Endodermal cell (in vitro differentiated cells): Measurements from ENCODE around the gene MICALL2. TPM values are rescaled to one million over a fixed set of nuclear protein-coding genes. Genes with fewer than 3 reads are reported as not detected.

Experiments
- DNase-seq: peaks from one replicate; pipeline ENCODE4 v3.0.0-alpha.2; 2017
- H3K27ac ChIP-seq: 2 replicates; pipeline ENCODE4 v1.5.1; 2013; ENCODE audit warnings: mild to moderate bottlenecking, low read depth, low read length, moderate library complexity
- H3K27me3 ChIP-seq: 2 replicates; pipeline ENCODE4 v1.6.1; 2013; ENCODE audit warnings: mild to moderate bottlenecking, low read length, moderate library complexity; ENCODE audit not compliant: insufficient read depth, control insufficient read depth, poor library complexity, severe bottlenecking
- H3K36me3 ChIP-seq: 2 replicates; pipeline ENCODE4 v1.7.0; 2013; ENCODE audit warnings: mild to moderate bottlenecking, low read length, moderate library complexity; ENCODE audit not compliant: control insufficient read depth, insufficient read depth
- H3K4me1 ChIP-seq: one replicate; pipeline ENCODE4 v1.7.0; 2013; ENCODE audit warnings: low read length; ENCODE audit not compliant: control insufficient read depth, insufficient read depth
- H3K4me3 ChIP-seq: 2 replicates; pipeline ENCODE4 v1.5.1; 2013; ENCODE audit warnings: mild to moderate bottlenecking, low read length, moderate library complexity
- H3K9ac ChIP-seq: 2 replicates; pipeline ENCODE4 v1.6.1; 2013; ENCODE audit warnings: mild to moderate bottlenecking, low read length, moderate library complexity; ENCODE audit not compliant: poor library complexity, severe bottlenecking; ENCODE audit errors: extremely low read depth
- H3K9me3 ChIP-seq: 2 replicates; pipeline ENCODE4 v1.6.1; 2013; ENCODE audit warnings: mild to moderate bottlenecking, low read length, moderate library complexity; ENCODE audit not compliant: control insufficient read depth
- H3K27ac Mint-ChIP-seq: 2 replicates; pipeline ENCODE4 v1.8.0; 2020; ENCODE audit warnings: mixed read lengths
- H3K27me3 Mint-ChIP-seq: 2 replicates; pipeline ENCODE4 v1.8.0; 2021; ENCODE audit warnings: mild to moderate bottlenecking, mixed read lengths; ENCODE audit not compliant: insufficient read depth
- H3K36me3 Mint-ChIP-seq: 2 replicates; pipeline ENCODE4 v1.8.0; 2020; ENCODE audit warnings: low read depth, mixed read lengths
- H3K4me1 Mint-ChIP-seq: 2 replicates; pipeline ENCODE4 v1.8.0; 2020; ENCODE audit warnings: mixed read lengths
- H3K4me3 Mint-ChIP-seq: 2 replicates; pipeline ENCODE4 v1.8.0; 2020; ENCODE audit warnings: mild to moderate bottlenecking, moderate library complexity, mixed read lengths
- H3K9me3 Mint-ChIP-seq: 2 replicates; pipeline ENCODE4 v1.8.0; 2020; ENCODE audit warnings: mild to moderate bottlenecking, mixed read lengths
- CTCF ChIP-seq: fragments of 200-600 bp; sonication (generic); conservative IDR thresholded peaks from 2 replicates; pipeline ENCODE4 v1.5.0; 2021; ENCODE audit warnings: antibody characterized with exemption, mild to moderate bottlenecking
- WGBS, 2 experiments: methylation state at CpG; one replicate each; pipeline versions ENCODE4 v1.1.5 to v1.1.7; 2013; ENCODE audit warnings: missing lambda C conversion rate in 2 of 2, mixed read lengths in 1 of 2; ENCODE audit not compliant: insufficient coverage in 1 of 2, insufficient read length in 1 of 2; 5-methylcytosine and 5-hydroxymethylcytosine counted together
- total RNA-seq, 2 donors: library from RNA; stranded (reverse); fragmentation: NEBNext Ultra II Directional in 1 of 2; extraction: Animal tissue kit (Norgen Biotek cat#: 25700) in 1 of 2; gene quantifications; 2 replicates in 1 of 2; 3 replicates in 1 of 2; pipeline ENCODE4 v1.2.1, GENCODE V29; 2021

MICALL2 gene
- total RNA-seq, 2 donors from 2014 or later: 19.4 to 24.8 TPM

GRCh38 chr7:1468203-1468602 lies 8.9 kb upstream of the MICALL2 start:
- Mint-ChIP-seq H3K27ac (no peak overlapping the region), H3K27me3 (no peaks in the 10 kb centered on the region), H3K9me3 (no peaks in the 10 kb centered on the region), H3K36me3 (peaks cover 7% of the 10 kb centered on the region), H3K4me1 (no peaks in the 10 kb centered on the region), H3K4me3 (no peak overlapping the region)
- DNase-seq: no peak
- no peaks in the 10 kb centered on the region for H3K4me1 ChIP-seq
- H3K36me3 ChIP-seq: peaks cover 9% of the 10 kb centered on the region
- H3K4me3 ChIP-seq: no peak overlapping the region
- no peaks in the 10 kb centered on the region for H3K9me3 ChIP-seq
- WGBS, 2 experiments: 92 to 98% methylated on average over 7 to 13 of the region's 13 CpGs
- H3K27me3 ChIP-seq: no peaks in the 10 kb centered on the region
- peak overlapping the region; percentile 17 for H3K27ac ChIP-seq
- TF ChIP-seq CTCF: no peak
- H3K9ac ChIP-seq: no peak overlapping the region

- TF ChIP-seq CTCF: no peak
- no peak overlapping the region for H3K9ac ChIP-seq
- DNase-seq: peak; percentile 90
- H3K27me3 ChIP-seq: no peaks in the 10 kb centered on the region
- WGBS, 2 experiments: 64 to 72% methylated on average over 11 to 17 of the region's 17 CpGs
- Mint-ChIP-seq H3K27me3 (no peaks in the 10 kb centered on the region), H3K4me3 (no peak overlapping the region), H3K36me3 (peaks cover 3% of the 10 kb centered on the region), H3K9me3 (no peaks in the 10 kb centered on the region), H3K27ac (no peak overlapping the region), H3K4me1 (peaks cover 2% of the 10 kb centered on the region)
- no peaks in the 10 kb centered on the region for H3K36me3 ChIP-seq
- H3K9me3 ChIP-seq: no peaks in the 10 kb centered on the region
- H3K4me3 ChIP-seq: no peak overlapping the region
- no peaks in the 10 kb centered on the region for H3K4me1 ChIP-seq
- H3K27ac ChIP-seq: peak overlapping the region; percentile 73
Observed at GRCh38 chr7:1466524-1467271, 7.4 kb upstream of the MICALL2 start.

- H3K27ac ChIP-seq: no peak overlapping the region
- H3K9ac ChIP-seq: no peak overlapping the region
- DNase-seq: no peak
- no peaks in the 10 kb centered on the region for H3K9me3 ChIP-seq
- Mint-ChIP-seq H3K9me3 (no peaks in the 10 kb centered on the region), H3K36me3 (no peaks in the 10 kb centered on the region), H3K4me1 (peaks cover 3% of the 10 kb centered on the region), H3K27me3 (no peaks in the 10 kb centered on the region), H3K27ac (no peak overlapping the region), H3K4me3 (no peak overlapping the region)
- no peaks in the 10 kb centered on the region for H3K36me3 ChIP-seq
- H3K4me1 ChIP-seq: no peaks in the 10 kb centered on the region
- WGBS, 2 experiments: 93 to 95% methylated on average over 7 to 9 of the region's 12 CpGs
- no peaks in the 10 kb centered on the region for H3K27me3 ChIP-seq
- no peak for TF ChIP-seq CTCF
- no peak overlapping the region for H3K4me3 ChIP-seq
Observed at GRCh38 chr7:1464694-1465093, 5.4 kb upstream of the MICALL2 start.
